HG03175 (cell line): ENCODE results near the gene KRT1.

Experiments
- ATAC-seq: cut with Tn5 transposase; IDR thresholded peaks from one replicate; pipeline ENCODE4 v1.9.1; 2021; ENCODE audit warnings: mild to moderate bottlenecking, moderate library complexity; ENCODE audit not compliant: unreplicated experiment

The KRT1 gene

GRCh38 chr12:52641468-52641867, 38.7 kb downstream of the KRT1 start:
- no peak for ATAC-seq

- no peak for ATAC-seq
Observed at GRCh38 chr12:52637299-52637698, 42.9 kb downstream of the KRT1 start.

GRCh38 chr12:52636592-52637258, 43.5 kb downstream of the KRT1 start:
- ATAC-seq: no peak

GRCh38 chr12:52636189-52636588, 44.0 kb downstream of the KRT1 start:
- no peak for ATAC-seq

- no peak for ATAC-seq
Observed at GRCh38 chr12:52634266-52635056, 45.7 kb downstream of the KRT1 start.

- ATAC-seq: no peak
Observed at GRCh38 chr12:52633383-52633782, 46.8 kb downstream of the KRT1 start.

GRCh38 chr12:52632656-52633055, 47.6 kb downstream of the KRT1 start:
- ATAC-seq: no peak

GRCh38 chr12:52631676-52632459, 48.3 kb downstream of the KRT1 start:
- ATAC-seq: no peak

- ATAC-seq: no peak
Observed at GRCh38 chr12:52631264-52631663, 48.9 kb downstream of the KRT1 start.

GRCh38 chr12:52630599-52631200, 49.5 kb downstream of the KRT1 start:
- no peak for ATAC-seq

GRCh38 chr12:52630008-52630500, 50.2 kb downstream of the KRT1 start:
- no peak for ATAC-seq

- no peak for ATAC-seq
Observed at GRCh38 chr12:52629281-52630007, 50.8 kb downstream of the KRT1 start.

- no peak for ATAC-seq
Observed at GRCh38 chr12:52628841-52629240, 51.4 kb downstream of the KRT1 start.

- ATAC-seq: no peak
Observed at GRCh38 chr12:52628111-52628507, 52.1 kb downstream of the KRT1 start.

- no peak for ATAC-seq
Observed at GRCh38 chr12:52627395-52628110, 52.7 kb downstream of the KRT1 start.
